ENCODE data around the gene HOXC4.
A peak's percentile ranks its signal among the peaks of the same experiment; 100 is the strongest.

HOXC4 gene

DNA sequence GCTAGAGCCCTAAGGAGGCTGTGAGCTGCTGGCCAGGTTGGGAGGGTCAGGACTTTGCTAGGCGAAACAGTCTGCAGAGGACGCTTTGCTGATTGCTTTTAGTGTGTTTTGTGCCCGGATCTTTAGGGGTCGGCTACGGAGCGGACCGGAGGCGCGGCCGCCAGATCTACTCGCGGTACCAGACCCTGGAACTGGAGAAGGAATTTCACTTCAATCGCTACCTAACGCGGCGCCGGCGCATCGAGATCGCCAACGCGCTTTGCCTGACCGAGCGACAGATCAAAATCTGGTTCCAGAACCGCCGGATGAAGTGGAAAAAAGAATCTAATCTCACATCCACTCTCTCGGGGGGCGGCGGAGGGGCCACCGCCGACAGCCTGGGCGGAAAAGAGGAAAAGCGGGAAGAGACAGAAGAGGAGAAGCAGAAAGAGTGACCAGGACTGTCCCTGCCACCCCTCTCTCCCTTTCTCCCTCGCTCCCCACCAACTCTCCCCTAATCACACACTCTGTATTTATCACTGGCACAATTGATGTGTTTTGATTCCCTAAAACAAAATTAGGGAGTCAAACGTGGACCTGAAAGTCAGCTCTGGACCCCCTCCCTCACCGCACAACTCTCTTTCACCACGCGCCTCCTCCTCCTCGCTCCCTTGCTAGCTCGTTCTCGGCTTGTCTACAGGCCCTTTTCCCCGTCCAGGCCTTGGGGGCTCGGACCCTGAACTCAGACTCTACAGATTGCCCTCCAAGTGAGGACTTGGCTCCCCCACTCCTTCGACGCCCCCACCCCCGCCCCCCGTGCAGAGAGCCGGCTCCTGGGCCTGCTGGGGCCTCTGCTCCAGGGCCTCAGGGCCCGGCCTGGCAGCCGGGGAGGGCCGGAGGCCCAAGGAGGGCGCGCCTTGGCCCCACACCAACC is 23.9 kb upstream of the HOXC4 start:
- DNase-seq, result no peak

DNA sequence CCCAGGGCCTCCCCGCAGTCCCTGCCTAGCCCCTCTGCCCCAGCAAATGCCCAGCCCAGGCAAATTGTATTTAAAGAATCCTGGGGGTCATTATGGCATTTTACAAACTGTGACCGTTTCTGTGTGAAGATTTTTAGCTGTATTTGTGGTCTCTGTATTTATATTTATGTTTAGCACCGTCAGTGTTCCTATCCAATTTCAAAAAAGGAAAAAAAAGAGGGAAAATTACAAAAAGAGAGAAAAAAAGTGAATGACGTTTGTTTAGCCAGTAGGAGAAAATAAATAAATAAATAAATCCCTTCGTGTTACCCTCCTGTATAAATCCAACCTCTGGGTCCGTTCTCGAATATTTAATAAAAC is 23.2 kb upstream of the HOXC4 start:
- no peak for DNase-seq

DNA sequence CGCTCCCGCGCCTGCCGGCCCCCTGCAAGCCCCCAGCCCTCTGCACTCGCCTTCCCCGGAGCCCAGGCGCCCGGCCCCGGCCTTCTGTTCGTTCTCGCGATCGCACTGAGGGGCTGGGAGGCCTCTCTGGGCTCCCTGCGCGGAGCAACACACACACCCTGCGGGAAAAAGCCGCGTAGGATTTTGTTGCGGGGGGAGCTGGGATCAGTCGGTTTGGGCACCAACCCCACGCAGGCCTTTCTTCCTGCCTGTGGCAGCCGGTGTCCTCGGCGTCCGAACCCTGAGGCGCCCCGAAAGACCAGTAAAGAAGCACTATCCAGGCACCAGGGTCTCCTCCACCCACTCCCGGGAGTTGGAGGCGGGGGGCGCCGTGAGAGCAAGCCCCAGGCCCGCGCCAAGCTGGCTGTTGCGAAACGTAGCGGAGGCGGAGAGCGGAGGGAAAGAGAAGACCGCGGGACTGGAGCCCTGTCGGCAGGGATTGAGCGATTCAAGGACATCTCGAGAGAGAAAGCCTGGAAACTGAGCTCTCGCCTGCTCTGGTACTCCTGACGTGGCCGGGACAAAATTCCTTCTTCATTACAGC is 22.7 kb upstream of the HOXC4 start:
- DNase-seq, result no peak

DNA sequence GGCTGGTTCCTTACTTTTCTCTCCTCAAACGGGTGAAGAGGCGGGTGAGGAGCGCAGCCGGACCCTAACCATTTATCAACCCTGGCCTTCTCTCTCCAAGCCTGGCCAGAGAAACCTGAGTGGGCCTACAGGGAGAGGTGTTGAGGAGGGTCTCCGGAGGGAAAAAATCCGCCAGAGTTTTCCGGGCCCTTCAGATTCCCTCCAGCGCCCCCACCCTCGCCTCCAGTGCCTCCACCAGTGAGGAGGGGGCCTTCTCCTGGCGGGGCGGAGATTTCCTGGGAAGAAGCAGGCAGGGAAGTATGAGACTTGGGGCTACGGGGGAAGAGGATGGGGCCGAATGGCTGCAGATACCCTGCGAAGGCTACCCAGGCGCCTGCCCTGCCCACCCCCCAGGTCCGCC is 22.2 kb upstream of the HOXC4 start:
- no peak for DNase-seq

DNA sequence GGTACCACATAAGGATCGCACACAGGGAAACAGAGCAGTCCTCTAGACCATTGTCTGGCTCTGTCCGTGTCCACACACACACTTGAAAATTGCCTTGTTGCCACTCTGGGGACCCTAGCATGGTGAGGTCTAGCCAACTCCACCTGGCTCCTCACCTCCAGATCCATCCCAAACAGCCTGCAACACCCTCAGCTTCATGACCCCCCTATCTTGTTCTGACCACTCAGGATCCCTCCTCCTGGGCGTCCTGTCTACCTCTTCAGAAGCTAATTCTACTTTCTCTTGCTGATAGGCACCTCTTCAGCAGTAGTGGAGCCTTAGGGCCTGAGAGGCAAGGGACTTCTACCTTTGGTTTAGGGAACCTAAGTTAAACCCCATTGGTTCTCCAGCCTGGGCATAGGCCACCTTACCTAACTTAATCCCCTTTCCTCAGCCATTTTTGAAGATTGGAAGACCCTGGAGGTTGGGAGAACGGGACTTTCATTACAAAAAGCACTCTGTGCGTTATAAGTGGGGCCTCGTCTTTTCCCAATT is 21.5 kb upstream of the HOXC4 start:
- no peak for DNase-seq

DNA sequence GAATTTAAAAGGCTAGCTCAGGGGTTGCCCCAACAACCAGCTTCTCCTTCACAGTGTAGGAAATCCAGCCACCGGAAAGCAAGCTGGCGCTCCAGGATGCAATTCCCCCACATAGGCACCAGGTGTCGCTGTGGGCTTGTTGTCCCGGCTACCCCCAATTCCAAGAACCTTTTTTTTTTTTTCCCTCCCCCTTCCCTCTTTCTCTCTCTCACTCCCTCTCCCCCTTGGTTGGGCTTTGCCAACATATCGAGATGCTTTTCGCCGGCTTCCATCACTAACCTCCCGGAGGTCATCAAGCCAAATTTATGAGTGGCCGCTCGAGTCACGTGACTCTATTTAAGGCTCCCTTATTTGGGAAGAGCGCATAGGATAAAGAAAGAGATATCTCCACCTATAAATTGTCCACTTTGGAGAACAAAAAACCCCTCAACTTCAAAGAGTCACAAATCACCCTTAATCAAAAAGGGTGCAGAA is 21.0 kb upstream of the HOXC4 start, which contains the start of gene HOXC5:
Gene HOXC5, plus strand, starts transcription at position 424 of the 474 bp plus-strand sequence. CDS start 73 bp downstream, outside the sequence.
- DNase-seq, result peak; percentile 77

DNA sequence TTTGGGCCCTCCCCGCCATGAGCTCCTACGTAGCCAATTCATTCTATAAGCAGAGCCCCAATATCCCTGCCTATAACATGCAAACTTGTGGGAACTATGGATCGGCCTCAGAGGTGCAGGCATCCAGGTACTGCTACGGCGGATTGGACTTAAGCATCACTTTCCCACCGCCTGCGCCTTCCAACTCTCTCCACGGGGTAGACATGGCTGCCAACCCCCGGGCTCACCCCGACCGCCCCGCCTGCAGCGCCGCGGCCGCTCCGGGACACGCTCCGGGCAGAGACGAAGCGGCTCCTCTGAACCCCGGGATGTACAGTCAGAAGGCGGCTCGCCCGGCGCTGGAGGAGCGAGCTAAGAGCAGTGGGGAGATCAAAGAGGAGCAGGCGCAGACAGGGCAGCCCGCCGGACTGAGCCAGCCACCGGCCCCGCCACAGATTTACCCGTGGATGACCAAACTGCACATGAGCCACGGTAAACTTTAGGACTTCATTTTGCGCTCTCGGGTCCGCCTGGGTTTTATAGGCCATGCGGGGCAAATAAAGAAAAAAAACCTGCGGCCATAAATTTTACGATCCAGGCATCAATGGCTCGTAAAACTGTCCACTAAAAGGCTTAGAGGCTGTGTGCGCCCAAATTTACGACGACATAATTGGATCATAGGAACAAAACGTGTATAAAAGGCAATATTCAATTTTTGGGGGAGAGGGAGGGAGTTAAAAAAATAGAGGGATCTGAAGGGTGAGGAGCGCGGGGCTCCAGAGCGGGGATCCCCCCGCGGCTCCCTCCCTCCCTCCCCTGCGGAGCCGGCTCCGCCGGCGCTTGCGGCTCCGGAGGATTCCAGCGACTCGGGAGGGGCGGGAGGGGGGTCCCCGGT is 20.3 kb upstream of the HOXC4 start:
- DNase-seq, result no peak

DNA sequence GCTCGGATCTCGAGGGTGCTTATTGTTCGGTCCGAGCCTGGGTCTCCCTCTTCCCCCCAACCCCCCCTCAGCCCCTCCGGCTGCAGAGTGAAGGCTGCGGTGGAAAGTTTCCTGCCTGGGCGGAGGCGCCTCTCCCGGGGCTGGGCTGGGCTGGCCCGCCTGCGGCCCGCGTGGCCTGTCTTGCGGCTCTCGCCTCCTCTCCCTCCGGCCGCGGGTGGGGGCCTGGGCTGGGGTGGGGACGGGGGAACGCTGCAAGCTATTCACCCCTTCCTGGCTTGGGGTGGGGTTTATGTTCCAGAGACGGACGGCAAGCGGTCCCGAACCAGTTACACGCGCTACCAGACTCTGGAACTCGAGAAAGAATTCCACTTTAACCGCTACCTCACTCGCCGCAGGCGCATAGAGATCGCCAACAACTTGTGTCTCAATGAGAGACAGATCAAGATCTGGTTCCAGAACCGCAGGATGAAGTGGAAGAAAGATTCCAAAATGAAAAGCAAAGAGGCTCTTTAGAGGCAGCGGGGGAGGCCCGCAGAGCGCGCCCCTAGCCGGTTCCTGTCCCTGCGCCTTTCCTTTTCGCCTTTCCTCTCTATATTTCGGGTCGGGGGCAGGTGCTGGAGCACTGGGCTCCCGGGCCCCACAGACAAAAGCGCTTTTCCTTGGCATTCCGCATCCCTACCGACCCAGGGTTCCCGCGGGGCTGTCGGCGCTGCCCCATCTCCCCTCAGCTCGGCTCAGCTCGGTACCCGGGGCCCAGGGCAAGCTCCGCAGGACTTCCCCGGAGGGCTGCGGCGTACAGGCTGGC is 19.5 kb upstream of the HOXC4 start:
- no peak for DNase-seq

DNA sequence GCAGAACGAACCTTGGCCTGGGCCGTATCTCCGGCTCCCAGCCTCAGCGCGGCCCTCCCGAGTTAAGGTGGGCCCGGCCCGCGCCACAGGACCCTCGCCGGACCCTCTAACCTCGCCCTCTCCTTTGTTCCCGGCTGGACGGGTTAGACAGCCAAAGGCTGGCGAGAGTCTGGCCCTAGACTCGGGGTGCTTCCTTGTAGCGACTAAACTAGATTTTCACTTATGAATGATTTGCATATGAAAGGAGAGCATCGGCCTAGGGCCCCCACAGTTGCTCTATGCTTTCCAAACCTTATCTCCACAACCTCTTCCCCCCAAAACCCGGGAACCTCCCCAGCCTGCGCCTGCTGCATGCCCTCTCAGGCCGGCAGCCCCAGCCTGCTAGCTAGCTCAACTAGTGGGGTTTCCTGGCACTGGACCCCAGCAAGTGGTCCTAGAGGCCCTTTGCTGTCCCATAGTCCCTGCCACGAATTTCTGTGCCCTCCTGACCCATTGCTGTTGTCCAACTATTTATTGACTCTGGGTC is 18.8 kb upstream of the HOXC4 start:
- no peak for DNase-seq

DNA sequence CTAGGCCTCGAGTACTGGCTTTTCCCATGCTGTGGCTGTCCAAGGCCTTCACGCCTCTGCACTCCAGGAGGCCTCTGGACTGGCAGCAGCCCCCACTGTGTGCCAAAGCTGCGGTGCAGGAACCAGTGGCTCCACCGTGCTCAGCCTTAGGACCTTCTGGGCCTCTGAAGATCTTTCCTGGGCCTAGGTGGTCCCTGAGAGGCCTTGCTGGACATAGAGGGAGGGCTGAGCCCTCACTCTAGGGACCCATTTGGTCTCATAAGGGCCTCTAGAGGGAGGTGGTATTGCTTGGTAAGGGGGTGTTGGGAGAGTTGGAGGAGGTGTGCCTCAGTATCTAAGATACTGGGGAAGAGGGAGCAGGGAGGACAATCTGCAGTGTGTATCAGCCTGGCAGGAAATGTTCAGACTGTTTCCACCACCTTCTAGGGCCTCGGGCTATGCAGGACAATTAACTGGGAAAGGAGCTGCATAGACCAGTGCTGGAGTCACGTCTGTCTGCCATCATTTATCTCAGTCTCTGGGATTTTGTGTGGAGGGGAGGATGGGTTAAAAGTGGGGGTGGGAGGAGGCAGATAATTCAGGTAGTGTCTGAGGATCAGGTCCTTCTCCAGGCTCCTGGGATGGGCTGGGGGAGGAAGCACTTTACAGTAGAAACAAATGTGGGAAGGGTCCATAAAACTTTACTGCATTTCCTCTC is 17.9 kb upstream of the HOXC4 start:
- no peak for DNase-seq

DNA sequence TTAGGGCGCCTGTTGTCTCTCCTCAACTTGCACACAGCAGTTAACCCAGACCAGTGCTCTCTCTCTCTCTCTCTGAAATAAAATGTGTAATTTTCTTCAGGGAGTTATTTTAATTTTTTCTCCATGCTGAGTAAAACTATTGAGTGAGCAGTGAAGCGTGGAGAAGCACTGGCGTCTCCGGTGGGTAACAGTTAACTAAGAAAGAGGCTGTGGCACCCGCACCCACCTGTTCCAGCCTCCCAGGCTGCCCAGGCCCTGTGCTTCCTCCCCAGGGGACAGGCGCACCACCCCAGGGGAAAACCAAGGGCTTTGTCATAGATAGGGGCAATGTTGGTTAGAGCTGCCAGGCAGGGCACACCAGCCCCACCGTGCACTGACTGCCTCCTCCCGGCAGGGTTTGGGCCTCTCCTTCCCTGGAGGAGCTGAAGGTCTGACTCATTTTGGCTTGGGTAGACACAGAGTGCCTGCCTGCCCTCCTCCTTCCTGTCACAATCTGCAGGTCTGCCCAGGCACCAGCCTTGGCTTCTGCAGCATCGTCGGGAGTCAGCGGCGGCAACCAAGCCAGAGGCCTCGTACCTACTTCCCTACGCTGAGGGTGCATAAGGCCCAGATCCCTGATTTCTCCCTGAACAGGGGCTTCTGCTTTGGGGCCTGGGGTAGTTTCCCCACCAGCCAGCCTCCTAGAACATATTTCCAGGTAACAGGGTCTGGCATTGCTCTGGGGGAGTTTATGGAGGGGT is 16.8 kb upstream of the HOXC4 start:
- DNase-seq, result no peak

DNA sequence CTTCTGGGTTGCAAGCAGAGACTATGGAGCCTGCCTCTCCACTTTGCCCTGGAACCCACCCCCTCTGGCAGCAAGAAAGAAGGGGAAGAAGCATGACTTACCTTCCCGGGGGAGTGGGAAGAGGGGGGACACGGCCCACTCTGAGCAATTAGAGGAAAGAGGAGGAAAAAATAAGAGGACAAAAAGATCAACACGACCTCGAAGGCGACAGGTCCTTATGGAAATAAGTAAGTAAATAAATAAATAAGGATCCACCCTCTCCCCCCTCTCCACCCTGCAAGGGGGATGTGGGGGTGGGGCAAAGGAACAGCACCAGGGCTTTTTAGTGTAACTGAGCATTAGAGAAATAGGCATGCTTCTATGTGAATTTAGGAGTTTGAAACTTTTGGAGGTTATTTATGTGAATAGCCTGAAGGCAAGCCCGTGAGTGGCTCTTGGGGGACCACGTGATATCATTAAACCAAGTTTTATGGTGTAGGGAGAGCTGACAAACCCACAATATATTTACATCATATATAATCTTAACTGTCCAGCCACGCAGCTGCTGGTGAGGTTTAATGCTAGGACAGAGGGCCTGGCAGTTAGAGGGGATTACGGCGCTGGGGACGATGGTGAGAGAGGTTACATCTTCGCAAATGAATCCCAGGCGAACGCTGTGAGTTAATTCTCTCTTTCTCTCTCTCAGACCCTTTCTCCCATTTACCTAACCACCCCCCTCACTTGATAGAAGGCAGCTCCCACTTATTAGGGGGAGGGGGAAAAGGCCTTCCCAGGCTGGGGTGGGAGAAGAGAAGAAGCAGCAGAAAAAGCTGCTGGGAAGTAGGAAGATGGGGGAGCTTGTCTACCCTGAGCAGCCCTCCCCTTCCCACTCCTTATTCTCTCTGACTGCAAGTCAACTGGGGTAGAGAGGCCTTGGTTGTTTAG is 16.0 kb upstream of the HOXC4 start:
- no peak for DNase-seq

DNA sequence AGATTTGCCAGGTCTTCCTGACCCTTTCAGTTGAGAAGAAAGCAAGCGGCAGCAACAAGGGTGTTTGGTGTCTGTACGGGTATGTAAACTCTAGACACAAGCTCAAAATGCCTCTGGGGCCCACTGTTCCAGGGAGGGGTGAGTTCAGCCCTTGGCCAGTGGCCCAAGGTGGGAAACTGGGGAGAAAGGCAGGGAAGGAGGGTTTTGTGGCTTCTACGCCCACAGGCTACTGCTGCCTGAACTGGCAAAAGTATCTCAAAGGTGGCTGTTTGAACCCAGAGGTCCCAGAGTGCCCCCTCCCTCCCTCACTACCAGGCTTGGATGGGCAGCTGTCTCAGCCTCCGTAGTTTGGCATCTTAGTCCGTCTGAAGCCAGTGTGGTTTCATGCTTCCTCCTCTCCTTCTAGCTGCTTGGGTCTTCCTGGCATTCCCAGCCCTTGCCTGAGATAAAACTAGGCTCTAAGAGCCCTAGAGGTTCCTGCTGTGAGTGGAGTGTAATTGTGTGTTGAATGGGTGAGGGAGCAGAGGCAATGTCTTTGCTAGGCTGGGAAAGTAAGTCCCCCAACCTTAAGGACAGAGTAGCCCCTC is 15.3 kb upstream of the HOXC4 start:
- no peak for DNase-seq

DNA sequence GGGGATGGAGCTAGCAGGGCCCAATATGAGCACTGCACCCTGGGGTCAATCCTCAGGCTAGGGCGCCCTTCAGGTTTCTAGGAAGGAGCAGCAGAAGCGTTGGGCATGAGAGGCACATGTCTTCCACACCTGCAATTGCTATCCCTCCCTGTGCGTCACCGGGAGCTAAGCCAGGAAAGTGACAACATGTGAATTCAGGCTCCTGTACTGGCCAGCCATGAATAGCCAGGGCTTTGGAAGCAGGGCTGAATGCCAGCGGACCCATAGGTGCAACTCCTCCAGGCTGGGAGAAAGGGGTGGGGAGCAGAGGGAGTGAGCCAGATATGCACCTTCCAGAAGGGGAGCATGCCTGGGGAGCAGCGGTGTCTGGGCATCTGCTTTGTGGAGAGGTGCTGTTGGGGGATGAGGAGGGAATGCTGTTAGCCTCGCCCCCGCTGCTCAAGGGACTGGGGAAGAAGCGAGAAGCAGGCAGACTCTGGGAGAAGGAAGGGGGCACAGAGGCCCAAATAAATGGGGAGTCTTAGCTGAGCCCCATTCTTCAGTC is 14.7 kb upstream of the HOXC4 start:
- DNase-seq, result no peak

DNA sequence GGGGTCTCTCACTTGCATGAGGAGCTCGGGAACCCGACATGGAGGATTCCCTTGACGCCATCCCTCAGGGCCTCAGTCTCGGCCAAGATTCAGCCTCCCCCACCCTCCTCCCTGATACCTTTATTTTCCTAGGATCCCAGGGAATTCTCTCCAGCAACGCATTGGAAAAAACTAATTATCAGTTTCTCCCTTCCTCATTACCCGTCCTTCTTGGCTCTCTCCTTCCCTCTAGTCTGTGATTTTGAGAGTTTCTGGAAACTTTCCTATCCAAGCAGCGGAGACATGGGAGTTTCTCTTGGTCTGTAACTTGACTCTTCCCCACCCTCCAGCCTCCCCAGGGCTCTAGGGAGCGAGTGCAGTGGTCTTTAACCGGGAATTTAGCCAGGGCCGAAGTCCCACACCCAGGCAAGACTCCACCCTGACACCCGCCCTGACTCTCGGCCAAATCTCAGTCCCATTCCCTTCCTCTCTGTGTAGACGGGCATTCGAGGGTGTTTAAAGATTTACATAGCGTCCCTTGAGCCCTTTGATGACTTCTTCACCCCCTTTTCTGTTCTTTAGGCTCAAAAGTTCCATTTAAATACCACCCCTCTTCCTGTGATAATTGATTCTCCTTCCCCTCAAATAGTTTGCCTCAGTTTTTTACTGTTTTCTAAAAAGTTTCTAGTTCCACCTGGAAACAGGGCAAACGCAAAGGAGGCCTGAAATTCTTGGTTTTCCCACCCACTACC is 14.1 kb upstream of the HOXC4 start:
- no peak for DNase-seq

DNA sequence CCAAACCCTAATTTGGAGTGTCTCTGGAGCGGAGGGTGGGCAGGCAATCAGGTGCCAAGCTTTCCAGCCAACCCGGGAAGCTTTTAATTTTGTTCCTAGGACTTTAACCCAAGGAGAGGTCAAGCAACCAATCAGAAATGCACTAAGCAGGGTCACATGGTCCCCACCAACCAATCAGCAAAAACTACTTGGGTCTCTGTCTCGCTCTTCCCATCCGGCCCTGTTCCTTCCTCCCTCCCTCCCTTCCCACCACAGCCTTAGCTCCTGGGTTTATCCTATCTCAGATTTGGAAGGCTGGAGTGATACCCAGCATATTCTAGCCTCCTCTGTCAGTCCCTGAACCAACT is 13.5 kb upstream of the HOXC4 start:
- DNase-seq, result no peak

DNA sequence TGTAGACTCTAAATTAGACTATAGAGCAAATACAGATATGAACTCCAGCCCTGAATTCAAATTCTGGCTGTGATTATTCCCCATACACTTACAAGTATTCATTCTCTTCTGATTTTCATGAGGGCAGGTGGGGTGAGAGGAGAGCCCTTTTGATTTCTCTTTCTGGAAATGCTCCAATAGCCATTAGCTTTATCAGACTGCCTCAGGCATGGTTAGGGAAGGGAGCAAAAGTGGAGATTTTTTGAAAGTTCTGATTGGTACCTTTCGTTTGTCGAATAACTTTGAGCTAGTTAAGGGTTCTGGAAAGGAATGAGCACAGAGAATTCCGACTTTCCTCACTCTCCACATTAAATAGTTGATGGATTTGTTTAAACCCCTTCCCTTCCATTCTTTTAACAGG is 13.0 kb upstream of the HOXC4 start:
- no peak for DNase-seq

DNA sequence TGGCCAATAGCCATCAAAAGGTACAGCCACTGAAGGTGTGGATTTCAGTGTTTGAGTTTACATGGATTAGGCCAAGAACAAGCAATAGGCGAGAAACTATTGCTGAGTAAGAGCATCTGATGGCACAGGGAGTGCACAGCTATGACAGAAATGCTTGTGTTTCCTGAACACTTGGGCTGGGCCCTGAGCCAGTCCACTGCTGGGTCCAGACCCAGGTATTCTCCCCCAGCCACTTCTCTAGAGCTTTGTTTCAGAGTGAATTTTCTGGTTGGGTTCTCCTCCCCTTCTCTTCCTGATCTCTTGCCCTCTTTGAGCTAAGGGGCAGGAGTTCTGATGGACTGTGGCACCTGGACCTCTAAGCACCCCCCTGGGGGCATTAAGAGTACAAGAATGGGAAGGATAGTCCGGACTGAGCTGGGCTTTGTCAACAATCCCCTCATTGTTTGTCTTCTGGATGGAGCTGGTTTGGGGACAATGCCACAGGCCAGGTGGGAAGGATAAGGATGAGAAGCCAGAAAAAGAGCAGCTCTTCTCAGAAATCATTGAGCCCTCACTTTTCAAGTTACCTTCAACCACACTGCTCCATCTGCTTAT is 12.4 kb upstream of the HOXC4 start:
- no peak for DNase-seq

Measured in activated CD4-positive, alpha-beta T cell treated with anti-CD3 and anti-CD28 coated beads for 48 hours (primary cell).